ENCODE results near the gene ARHGAP8.

ARHGAP8 gene

GRCh38 chr22:44730490-44731356 is 21.7 kb upstream of the ARHGAP8 start:
- Histone ChIP-seq H3K27ac (no peak overlapping the region), H3K4me3 (no peak overlapping the region)
- TF ChIP-seq CTCF (IDR thresholded peaks at IDR 0.05): no peak
- no peak for DNase-seq (ENCODE audit: low spot score)

- H3K4me3 ChIP-seq: no peak overlapping the region
- H3K27ac ChIP-seq: no peak overlapping the region
- no peak for DNase-seq (ENCODE audit: low spot score)
- TF ChIP-seq CTCF (IDR thresholded peaks at IDR 0.05): no peak
Measured at GRCh38 chr22:44731357-44731970, 20.9 kb upstream of the ARHGAP8 start.

GRCh38 chr22:44732017-44732561 is 20.3 kb upstream of the ARHGAP8 start:
- TF ChIP-seq CTCF (IDR thresholded peaks at IDR 0.05): no peak
- no peak for DNase-seq (ENCODE audit: low spot score)
- H3K4me3 ChIP-seq: no peak overlapping the region
- H3K27ac ChIP-seq: no peak overlapping the region

- Histone ChIP-seq H3K27ac (no peak overlapping the region), H3K4me3 (no peak overlapping the region)
- no peak for TF ChIP-seq CTCF (IDR thresholded peaks at IDR 0.05)
- DNase-seq (ENCODE audit: low spot score): no peak
Measured at GRCh38 chr22:44732661-44733060, 19.7 kb upstream of the ARHGAP8 start.

GRCh38 chr22:44733426-44734106 is 18.8 kb upstream of the ARHGAP8 start:
- no peak overlapping the region for H3K27ac ChIP-seq
- H3K4me3 ChIP-seq: no peak overlapping the region
- DNase-seq (ENCODE audit: low spot score): no peak
- TF ChIP-seq CTCF (IDR thresholded peaks at IDR 0.05): no peak

- Histone ChIP-seq H3K27ac (no peak overlapping the region), H3K4me3 (no peak overlapping the region)
- DNase-seq (ENCODE audit: low spot score): no peak
- TF ChIP-seq CTCF (IDR thresholded peaks at IDR 0.05): no peak
Measured at GRCh38 chr22:44734278-44734677, 18.1 kb upstream of the ARHGAP8 start.

All from coronary artery (tissue), 2 donors.